GM19328 (cell line): ENCODE measurements around the gene HTR4.
"Not testable (repeated sequence)": the region's sequence is repeated elsewhere in the genome, so short reads cannot be mapped to it uniquely, and the experiment has no call there.

ENCODE experiments used
- ATAC-seq: cut with Tn5 transposase; IDR thresholded peaks from one replicate; pipeline ENCODE4 v1.9.1; 2021; ENCODE audit warnings: mild to moderate bottlenecking, moderate library complexity; ENCODE audit not compliant: unreplicated experiment

HTR4 gene

DNA sequence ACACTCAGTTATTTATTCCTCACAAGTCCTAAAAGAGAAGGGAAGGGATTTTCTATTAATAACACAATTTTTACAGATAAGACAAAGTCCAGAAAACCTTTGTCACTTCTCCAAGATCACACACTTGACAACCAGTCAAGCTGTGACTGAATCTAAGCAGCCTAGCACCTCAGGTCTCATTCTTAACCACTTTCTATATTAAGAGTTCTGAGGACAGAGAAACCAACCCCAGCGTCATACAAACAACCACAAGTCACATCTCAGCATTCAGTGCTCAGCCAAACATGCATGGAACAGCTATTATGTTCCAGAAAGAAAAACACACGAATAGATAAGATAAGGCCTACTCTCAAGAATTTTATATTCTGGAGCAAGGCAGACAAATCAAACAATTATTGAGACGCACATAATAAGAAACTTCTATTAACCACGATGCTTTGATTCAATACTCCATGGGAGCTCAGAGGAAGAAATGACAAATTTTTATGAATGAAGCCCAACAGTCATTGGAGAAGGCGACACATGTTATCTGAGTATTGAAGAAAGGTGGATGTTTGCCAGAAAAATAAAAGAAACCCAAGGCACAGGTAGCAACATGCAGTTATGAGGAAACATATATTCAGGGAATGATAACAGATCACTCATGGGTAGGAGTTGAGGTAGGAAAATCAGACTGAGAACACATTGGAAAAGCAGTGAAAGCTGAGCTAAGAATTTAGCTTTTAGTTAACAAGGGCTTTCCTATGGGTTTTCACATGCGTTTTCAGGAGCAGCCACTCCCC lies 113.1 kb downstream of the HTR4 start:
- ATAC-seq, result no peak

DNA sequence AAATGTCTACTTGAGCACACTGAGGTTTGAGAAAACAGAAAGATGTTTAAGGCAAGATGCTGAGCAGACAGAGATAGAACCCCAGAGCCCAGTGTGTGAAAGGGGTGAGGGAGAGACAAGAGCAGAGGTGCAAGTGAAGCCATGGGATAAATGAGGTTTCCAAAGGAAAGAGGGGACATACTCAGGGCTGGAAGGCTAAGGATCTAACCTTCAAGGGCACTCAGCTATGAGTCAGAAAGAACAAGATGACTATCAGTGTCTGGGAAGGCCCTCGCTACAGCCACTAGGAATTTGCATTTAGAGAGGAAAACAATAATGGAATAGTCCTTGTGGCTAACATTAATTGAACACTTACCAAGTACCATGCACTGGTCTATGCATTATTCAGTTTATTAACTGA lies 113.7 kb downstream of the HTR4 start:
- ATAC-seq, result no peak

DNA sequence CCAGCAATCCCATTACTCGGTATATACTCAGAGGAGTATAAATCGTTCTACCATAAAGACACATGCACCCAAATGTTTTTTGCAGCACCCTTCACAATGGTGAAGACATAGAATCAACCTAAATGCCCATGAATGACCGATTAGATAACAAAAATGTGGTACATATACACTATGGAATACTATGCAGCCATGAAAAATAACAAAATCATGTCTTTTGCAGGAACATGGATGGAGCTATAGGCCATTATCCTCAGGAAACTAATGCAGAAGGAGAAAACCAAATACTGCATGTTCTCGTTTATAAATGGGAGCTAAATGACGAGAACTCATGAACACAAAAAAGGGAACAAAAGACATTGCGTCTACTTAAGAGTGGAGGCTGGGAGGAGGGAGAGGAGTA lies 114.5 kb downstream of the HTR4 start:
- ATAC-seq, result no peak

DNA sequence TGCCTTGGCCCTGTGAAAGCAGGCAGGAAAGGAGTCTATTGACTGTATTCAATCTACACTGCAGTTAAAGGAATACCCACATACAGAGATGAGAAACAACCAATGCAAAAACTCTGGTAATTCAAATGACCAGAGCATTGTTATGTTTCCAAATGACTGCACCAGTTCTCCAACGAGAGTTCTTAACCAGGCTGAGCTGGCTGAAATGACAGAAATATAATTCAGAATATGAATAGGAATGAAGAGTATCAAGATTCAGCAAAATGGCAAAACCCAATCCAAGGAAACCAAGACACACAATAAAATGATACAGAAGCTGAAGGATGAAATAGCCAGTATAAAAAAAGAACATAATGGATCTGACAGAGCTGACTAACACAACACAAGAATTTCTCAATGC lies 119.1 kb downstream of the HTR4 start:
- ATAC-seq, result no peak

DNA sequence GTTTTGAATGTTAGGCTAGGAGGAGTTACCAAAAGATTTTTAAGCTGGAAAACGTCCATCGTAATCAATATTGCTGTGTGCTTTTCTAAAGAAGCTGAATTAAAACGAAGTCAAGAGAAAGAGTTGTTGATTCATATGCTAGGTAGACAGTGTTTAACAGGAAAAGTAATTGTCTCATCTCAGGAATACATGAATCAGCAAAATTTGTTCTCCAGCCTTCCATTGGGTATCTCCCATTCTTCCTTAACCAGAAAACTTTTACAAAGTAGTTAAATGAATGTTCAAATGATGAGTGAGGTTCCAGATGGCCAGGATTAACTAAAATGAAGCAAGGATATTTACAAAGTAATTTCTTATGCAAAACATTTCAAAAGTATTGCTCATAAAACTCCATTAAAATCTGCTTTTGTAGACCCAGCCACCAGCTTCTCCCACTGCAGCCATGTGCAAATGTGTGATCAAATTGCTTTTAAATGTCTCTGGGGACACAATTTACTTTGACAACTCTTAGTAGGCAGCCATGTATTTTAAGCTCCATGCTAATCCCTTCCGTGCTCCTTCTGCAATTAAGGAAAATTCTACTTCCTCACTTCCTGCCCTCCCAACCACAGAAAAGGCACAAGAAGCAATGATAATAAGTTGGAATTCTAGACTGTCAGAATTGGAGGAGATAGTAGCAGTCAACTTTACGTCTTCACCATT lies 121.2 kb downstream of the HTR4 start:
- ATAC-seq, result no peak

DNA sequence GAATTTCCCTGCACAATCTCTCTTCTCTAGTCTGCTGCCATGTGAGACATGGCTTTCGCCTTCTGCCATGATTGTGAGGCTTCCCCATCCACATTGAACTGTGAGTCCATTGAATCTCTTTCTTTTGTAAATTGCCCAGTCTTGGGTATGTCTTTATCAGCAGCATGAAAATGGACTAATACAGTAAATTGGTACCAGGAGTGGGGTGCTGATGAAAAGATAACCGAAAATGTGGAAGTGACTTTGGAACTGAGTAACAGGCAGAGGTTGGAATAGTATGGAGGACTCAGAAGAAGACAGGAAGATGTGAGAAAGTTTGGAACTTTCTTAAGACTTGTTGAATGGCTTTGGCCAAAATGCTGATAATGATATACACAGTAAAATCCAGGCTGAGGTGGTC lies 124.9 kb downstream of the HTR4 start:
- not testable (repeated sequence) for ATAC-seq

DNA sequence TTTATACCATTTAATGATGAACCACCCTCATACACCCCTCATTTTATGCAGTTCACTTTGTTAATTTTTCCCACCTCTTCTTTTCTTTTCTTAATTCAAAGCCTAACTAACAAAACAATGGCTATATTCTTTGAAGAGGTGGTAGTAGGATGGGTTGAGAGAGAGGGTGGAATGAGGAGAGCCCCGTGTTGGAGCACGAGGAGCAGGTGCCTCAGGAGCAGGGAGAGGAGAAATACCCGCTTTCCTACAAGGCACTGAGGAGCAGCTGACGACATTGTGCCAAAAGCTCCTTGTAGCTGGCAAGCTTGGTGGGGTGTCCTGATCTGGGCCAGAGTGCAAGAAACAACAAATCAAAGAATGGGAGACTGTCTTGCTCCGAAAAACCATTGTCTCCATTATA lies 129.6 kb downstream of the HTR4 start:
- ATAC-seq, result no peak

DNA sequence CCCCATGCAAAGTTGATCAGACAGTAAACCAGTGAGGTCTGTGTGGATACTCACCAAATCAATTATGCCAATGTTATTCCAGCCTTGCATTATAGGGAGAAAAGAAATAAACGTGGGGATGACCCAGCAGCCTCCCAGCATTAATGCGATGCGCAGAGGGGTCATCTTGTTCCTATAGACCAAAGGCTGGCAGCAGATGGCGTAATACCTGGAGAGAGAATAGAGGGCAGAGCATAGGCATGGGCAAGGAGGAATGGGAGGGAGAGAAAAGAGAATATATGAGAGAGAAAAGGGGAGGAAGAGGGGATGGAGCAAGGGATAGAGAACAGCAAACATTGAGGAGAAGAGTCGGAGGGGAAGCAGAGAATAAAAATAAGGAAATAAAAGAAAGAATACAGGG lies 131.2 kb downstream of the HTR4 start:
- ATAC-seq, result no peak

DNA sequence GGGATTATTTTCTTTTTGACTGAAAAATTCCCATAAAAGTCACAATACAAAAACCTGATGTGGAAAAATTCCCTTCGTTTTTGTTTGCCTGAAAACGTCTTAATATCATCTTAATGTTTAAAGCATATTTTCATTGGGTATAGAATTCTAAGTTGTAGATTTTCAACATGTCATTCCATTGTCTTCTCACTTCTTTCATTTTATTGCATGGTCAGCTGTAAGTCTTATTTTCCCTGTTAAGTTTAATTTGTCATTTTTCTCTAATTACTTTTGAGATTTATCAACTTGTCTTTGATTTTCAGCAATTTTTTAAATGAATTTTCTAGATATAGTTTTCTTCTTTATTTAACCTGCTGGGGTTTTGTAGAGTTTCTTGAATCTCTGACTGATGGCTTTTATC lies 138.9 kb downstream of the HTR4 start:
- ATAC-seq, result no peak

DNA sequence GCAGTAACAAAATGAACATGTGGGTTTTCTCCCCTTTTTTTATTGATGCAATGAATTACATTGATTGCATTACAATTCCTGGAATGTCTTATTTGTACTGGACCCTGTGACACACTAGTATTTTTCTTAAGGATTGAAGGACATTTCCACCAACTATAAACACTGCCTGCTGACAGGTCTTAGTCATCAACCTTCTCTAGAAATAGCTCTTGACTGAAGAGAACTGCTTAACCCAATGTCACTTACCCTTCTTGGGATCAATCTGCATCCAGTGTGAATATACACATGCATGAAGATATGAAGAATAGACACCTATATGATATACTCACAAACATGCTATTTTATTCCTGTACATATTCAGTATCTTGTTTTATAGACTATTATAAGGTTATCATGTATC lies 140.0 kb downstream of the HTR4 start:
- no peak for ATAC-seq

DNA sequence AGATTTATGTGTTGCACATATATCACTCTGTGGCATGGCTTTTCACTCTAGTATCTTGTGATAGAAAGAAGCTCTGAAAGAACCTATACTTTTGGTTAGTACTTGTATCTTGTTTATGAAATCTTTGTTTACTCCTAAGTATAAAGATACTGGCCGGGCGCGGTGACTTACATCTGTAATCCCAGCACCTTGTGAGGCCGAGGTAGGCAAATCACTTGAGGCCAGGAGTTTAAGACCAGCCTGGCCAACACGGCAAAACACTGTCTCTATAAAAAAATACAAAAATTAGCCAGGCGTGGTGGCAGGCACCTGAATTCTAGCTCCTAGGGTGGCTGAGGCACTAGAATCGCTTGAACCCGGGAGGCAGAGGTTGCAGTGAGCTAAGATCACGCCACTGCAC lies 141.8 kb downstream of the HTR4 start:
- ATAC-seq, result no peak

DNA sequence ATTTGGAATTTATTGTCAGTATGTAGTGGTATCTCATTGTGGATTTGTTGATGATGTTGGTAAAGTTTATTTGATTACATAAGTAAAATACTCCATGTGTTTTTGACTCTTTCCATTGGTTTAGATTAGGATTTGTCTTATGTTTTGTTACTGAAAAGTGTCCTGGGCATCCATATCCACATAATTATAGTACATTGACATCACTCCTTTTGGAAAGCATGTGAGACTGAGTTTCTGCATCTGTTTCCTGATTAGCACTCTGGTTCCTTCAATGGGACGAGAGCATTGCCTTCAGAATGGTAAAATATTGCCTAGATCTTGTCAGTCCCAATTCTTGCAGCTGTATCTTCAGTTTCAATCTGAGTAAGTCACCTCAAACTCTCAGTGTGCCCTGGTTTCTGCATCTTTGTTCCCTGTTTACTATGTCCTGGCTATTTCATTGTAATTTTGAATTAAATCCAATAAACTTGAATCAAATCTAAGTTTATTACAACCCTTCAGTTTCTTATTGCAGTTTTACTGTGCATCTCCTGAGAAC lies 142.4 kb downstream of the HTR4 start:
- ATAC-seq, result peak; percentile 67

DNA sequence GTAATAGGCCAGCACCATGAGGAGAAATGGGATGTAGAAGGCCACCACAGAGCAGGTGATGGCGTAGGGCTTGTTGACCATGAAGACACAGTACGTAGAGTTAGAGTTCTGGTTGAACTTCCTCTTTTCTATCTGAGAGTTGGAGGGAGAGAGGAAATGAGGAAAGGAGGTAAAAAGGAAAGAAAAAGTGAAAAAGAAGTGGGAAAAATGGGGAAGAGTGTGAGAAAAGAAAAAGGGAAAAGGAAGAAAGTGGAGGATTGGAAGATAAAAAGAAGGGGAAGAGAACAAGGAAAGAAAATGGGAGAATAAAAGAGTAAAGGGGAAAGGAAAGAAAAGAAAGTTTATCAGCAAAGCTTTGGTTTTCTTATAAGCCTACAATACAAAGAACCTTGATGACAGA lies 144.4 kb downstream of the HTR4 start:
- ATAC-seq, result no peak

DNA sequence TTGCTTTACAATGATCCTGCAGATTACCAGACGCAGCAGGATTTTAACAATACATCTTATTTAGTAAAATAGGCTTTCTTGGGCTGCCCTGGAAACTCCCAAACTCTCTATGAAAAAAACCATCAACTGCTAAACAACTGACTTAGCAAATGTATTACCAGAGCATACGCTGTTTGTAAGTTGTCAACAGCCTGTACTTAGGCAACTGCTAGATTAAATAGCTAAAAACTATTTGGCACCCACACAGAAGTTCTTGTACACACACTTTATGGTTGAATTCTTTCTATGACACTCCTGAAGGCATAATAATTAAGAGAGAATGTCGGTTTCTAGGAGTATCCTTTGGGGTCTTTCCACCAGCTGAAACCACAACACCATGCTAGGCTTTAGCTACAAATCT lies 146.7 kb downstream of the HTR4 start:
- no peak for ATAC-seq

DNA sequence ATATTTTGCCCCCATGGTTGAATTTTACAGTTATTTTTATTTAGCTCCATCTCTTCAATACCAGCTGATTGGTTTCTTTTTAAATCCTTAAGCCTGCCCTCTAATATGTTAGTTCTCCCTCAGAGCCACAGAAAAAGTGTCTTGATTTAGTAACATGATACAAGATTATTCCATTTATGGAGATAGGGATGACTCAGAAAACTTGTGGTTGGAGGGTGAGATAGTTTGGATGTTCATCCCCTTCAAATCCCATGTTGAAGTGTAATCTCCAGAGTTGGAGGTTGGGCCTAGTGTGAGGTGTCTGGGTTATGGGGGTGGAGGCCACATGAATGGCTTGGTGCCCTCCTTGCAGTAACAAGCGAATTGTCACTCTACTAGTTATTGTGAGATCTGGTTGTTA lies 154.9 kb downstream of the HTR4 start:
- ATAC-seq, result no peak

DNA sequence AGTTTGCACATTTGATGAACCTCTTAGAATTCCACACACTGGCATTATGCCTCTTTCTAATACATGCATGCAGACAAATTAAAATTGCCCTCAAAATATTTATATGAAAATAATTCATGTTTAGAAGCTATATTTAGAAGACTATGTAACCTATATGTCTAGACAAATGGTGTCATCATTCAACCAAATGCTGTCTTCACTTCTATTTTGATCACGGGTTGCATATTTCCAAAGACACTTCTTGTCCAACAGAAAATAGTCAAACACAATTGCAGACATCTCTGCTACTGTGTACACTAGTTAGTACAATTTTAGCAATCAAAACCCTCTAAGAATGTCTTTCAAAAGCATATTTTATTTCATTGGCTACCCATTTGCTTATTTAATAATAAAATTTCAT lies 156.6 kb downstream of the HTR4 start:
- no peak for ATAC-seq

DNA sequence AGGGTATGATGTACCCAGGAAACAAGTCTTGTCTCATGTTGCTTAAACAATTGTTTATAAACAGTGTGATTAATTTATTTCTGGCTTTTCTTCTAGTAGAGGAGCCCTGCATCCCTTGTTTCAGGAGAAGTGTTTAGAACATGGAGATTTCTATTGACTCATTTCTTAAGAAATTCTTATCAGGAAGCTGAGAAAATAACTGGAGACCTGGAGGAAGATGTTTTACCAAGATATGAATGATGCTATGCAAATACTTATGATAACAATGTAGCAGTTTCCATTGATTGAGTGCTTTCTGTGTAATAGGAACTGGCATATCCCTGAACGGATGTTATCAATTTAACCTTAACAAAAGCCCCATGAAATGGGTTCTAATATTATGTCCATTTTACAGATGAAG lies 162.0 kb downstream of the HTR4 start:
- ATAC-seq, result no peak

DNA sequence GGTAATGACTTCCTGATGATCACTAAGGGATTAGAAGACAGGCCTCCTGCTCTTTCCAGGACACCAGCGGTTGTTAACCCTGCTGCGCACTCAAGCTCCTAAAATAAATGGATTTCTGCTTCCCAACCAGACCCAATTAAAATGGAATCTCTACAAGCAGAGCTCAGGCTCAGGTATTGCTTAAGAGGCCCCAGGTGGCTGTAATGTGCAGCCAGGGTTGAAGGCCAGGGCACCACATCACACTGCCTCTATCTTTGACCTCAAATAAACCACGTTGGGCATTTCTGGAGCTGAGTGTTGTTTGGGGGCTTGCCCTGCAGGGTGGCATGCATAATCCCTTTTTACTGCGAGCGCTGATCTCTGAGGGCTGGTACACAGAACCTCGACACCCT lies 162.5 kb downstream of the HTR4 start:
- no peak for ATAC-seq

DNA sequence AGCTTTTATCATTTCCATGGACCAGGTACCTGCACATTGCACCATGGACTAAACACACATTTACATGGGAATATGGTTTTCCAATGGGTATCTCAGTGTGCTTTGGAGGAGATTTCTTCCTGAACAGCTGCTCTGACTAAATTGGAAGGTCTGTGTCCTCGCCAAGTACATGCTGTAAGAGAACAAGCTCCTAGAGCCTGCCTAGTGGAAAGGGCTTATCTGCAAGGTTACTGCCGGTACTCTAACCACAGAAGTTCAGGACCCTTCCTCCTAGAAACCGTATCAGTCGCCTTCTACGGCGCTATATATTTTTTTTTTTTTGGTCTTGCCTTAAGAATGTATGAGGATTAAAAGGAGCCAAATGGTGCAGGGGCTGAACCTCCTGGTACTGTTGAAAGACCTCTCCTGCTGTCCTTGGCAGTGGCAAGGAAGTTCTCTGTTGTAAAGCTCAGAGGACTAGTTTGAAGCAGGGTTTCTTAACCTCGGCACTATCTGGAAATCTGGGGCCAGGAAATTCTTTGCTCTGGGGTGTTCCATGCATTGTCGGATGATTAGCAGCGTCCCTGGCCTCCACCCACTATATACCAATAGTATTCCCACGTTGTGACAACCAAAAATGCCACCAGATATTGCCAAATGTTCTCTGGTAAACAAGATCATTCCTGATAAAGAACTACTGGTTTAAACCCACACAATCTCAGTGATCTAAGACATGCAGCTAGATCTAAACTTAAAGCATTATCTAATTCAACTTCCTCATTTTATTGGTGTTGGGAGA lies 163.1 kb downstream of the HTR4 start:
- ATAC-seq, result no peak

DNA sequence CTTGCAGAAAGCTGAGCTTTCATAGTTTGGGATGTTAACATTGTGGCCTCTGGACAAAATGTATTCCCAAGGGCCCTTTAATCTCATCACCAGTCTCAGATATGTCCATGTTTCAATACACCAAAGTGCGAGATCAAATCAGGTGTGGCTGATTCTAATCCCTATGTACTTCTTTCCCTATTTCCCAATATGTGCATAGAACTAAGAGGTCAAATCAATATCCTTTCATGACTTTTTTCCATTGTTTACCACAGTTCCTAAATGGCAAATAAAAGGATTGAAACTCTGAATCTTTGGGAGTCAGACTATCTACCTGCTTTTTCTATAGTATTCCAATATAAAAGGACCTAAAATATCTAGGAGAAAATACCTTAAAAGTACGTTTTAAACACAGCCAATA lies 165.6 kb downstream of the HTR4 start:
- no peak for ATAC-seq

DNA sequence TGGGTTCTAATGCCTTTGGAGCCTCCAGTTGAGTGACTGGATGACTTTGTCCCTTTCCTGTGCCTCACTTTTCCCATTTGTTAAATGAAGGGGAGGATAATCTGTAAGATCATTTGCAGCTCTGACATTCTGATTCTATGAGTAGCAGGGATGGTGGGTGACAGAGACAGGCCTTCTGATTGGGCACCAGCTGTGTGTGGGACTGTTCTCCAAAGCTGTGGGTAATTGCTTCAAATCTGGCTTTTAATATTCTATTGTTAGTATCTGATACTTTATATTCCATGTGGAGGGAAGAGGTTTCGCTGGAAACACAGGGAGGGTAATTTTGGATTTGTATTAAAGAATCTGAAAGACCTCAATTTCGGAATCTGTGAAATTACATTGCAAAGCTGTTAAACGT lies 167.9 kb downstream of the HTR4 start:
- ATAC-seq, result no peak

DNA sequence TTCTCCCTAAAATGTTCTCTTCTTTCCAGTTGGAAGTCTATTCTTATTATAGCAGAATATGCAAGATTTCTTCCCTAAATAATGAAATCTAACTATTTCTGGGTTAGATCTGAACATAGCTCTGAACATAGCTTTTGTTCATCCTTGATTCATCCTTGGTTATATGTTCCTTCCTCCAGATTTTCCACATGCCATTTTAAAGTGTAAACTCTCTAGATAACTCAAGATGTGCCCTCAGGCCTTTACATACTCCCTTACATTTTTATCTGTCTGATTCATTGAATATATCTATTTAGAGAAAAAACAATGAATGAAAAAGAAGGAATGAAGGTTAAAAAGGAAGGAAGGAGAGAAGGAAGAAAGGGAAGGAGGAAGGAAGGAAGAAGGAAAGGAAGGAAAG lies 169.7 kb downstream of the HTR4 start:
- ATAC-seq, result no peak
